Activated CD8-positive, alpha-beta T cell treated with anti-CD3 and anti-CD28 coated beads, Interleukin-2, amount 10 ng/mL, durations not matched to agents 7 days and 5 days (primary cell): ENCODE results near the gene FBXO34. TPM values are rescaled to one million over a fixed set of nuclear protein-coding genes. Genes with fewer than 3 reads are reported as not detected.

Experiments used
- ATAC-seq: fragments of 150-1000 bp; cut with Tn5 transposase; one replicate; pipeline ENCODE4 v1.10.0; 2021; ENCODE audit warnings: moderate library complexity
- CTCF ChIA-PET: fragments of 350-600 bp; sonication (Branson Sonifier 250); formaldehyde crosslinking; loops from one replicate; lab custom pipeline; 2021; ENCODE audit warnings: antibody characterized with exemption; lab: Charles Lee
- POLR2A ChIA-PET: fragments of 350-600 bp; sonication (Branson Sonifier 250); formaldehyde crosslinking; loops from one replicate; lab custom pipeline; 2021; ENCODE audit warnings: antibody characterized with exemption; lab: Charles Lee
- DNase-seq: peaks from one replicate; pipeline ENCODE4 v3.0.0-alpha.2; 2020
- H3K27ac Mint-ChIP-seq: one replicate; pipeline ENCODE4 v1.8.0; 2021; ENCODE audit warnings: mild to moderate bottlenecking, mixed read lengths
- H3K27me3 Mint-ChIP-seq: one replicate; pipeline ENCODE4 v1.8.0; 2021; ENCODE audit warnings: low read depth, mixed read lengths
- H3K36me3 Mint-ChIP-seq: one replicate; pipeline ENCODE4 v1.8.0; 2021; ENCODE audit warnings: low read depth, mixed read lengths
- H3K4me1 Mint-ChIP-seq: one replicate; pipeline ENCODE4 v1.8.0; 2021; ENCODE audit warnings: low read depth, mixed read lengths
- H3K4me3 Mint-ChIP-seq: one replicate; pipeline ENCODE4 v1.8.0; 2021; ENCODE audit warnings: mild to moderate bottlenecking, mixed read lengths
- H3K9me3 Mint-ChIP-seq: one replicate; pipeline ENCODE4 v1.8.0; 2022; ENCODE audit warnings: mixed read lengths; ENCODE audit not compliant: insufficient read depth
- total RNA-seq, 2 experiments: library from RNA; stranded (reverse); gene quantifications; one replicate each; pipeline ENCODE4 v1.2.3, GENCODE V29; 2021

The FBXO34 gene
- total RNA-seq, 2 experiments from 2014 or later, result 17.4 to 18.3 TPM

DNA sequence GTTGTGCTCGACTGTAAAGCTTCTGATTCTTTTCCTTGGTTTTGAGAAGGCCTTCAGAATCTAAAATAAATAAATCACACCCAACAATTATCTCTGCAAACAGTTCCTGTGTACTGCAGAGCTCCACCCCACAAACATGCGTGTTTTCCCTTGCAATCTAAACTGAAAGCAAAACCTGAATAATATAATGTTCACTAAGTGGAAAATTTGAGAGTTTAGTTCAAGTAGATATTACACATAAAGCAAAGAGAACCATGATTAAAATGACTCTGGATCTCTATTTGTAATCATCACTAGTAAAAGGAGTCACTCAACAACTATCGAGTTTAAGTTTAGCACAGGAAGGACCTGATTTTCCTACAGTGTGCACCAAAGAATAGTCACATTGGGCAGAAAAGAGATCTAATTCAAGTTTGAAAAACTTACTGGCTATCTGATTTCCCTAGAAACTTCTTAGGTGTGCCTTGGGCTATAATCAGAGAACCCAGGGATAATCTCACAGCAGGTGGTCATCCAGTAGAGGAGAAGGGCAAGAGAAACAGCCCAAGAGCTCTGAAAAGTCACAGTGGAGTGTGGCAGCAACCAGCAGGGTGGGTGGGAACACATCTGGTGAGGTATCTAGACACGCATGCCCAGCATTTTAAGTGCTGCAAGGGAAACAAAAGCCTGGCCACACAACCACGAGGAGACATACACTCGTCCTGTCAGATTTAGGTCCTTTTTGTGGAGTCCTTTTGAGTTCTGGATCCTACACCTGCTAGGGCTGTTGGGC lies 115.0 kb downstream of the FBXO34 start:
- Mint-ChIP-seq H3K4me3 (no peak overlapping the region), H3K4me1 (peaks cover 12% of the 10 kb centered on the region), H3K27me3 (no peaks in the 10 kb centered on the region), H3K36me3 (peaks cover 10% of the 10 kb centered on the region), H3K27ac (peak overlapping the region; percentile 74), H3K9me3 (no peaks in the 10 kb centered on the region)
- DNase-seq, result no peak
- peak; percentile 51 for ATAC-seq
- ChIA-PET CTCF (interaction anchor here (0.9 to 2.1 kb wide), 7 partner anchors 9 to 116 kb away, joined by 3 to 7 read pairs (median 5); no protein-coding TSS in a partner anchor), POLR2A (interaction anchor here (0.9 kb wide), 1 partner anchor 25 kb away, joined by 4 read pairs; no protein-coding TSS in a partner anchor)

DNA sequence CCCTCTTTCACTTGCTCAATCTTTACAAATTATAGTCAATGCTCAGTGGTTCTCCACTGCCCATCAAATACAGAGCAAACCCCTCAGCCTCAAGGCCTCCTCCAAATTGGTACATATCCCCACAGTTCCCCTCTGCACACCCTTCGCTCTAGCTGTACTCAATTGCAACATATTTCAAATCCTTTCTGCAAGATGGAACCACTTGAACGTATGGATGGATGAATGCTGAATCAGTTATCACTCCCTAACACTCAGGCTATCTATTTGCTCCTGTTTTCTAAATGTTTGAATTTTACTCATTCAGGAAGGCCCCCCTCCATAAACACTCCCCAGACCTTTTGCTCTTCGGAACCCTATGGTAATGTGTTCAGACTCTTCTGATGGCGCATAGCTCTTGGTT lies 115.9 kb downstream of the FBXO34 start:
- H3K27ac Mint-ChIP-seq, result no peak overlapping the region
- CTCF ChIA-PET, result interaction anchor here (1.3 to 1.6 kb wide), 2 partner anchors 59 to 117 kb away, joined by 4 to 6 read pairs; no protein-coding TSS in a partner anchor
- H3K9me3 Mint-ChIP-seq, result no peaks in the 10 kb centered on the region
- peaks cover 12% of the 10 kb centered on the region for H3K4me1 Mint-ChIP-seq
- H3K36me3 Mint-ChIP-seq, result peaks cover 8% of the 10 kb centered on the region
- no peak overlapping the region for H3K4me3 Mint-ChIP-seq
- ATAC-seq (no peak), DNase-seq (no peak)
- no peaks in the 10 kb centered on the region for H3K27me3 Mint-ChIP-seq
- POLR2A ChIA-PET, result no interaction called here

- ChIA-PET CTCF (no interaction called here), POLR2A (no interaction called here)
- ATAC-seq (no peak), DNase-seq (no peak)
- H3K4me1 Mint-ChIP-seq, result peaks cover 12% of the 10 kb centered on the region
- H3K4me3 Mint-ChIP-seq, result no peak overlapping the region
- H3K36me3 Mint-ChIP-seq, result peaks cover 8% of the 10 kb centered on the region
- H3K9me3 Mint-ChIP-seq, result no peaks in the 10 kb centered on the region
- no peak overlapping the region for H3K27ac Mint-ChIP-seq
- no peaks in the 10 kb centered on the region for H3K27me3 Mint-ChIP-seq
Observed at GRCh38 chr14:55388160-55388559, 116.9 kb downstream of the FBXO34 start.

- CTCF ChIA-PET, result interaction anchor here (0.6 to 1.2 kb wide), 2 partner anchors 236 to 338 kb away, joined by 3 read pairs; partner anchors contain the start of gene MAPK1IP1L
- POLR2A ChIA-PET, result interaction anchor here (0.6 kb wide), 1 partner anchor 246 kb away, joined by 5 read pairs; no protein-coding TSS in a partner anchor
- Mint-ChIP-seq H3K4me3 (no peak overlapping the region), H3K27ac (no peak overlapping the region), H3K4me1 (peaks cover 12% of the 10 kb centered on the region), H3K9me3 (no peaks in the 10 kb centered on the region), H3K27me3 (no peaks in the 10 kb centered on the region), H3K36me3 (peaks cover 8% of the 10 kb centered on the region)
- DNase-seq (no peak), ATAC-seq (no peak)
Observed at GRCh38 chr14:55389330-55389729, 118.1 kb downstream of the FBXO34 start.

DNA sequence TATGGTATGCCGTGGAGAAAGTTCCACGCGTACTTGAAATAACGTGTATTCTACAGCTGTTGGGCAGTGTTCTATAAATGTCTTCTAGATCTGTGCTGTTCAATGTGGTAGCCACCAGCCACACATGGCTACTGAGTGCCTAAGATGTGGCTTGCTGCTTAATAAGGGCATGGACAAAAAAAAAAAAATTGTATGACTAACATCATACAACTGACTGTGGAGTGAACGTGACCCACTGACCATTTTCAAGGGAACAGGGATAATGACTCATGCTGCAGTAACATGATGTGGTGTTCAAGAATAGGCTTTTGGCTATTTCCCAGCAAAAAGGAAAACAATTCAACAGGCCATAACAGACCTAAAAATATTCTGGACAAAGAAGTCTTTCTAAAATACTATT lies 127.5 kb downstream of the FBXO34 start:
- Mint-ChIP-seq H3K36me3 (peaks cover 3% of the 10 kb centered on the region), H3K27ac (no peak overlapping the region), H3K27me3 (no peaks in the 10 kb centered on the region), H3K4me1 (peaks cover 6% of the 10 kb centered on the region), H3K4me3 (no peak overlapping the region), H3K9me3 (no peaks in the 10 kb centered on the region)
- POLR2A ChIA-PET, result no interaction called here
- ATAC-seq, result no peak
- DNase-seq, result no peak
- CTCF ChIA-PET, result interaction anchor here (1.2 kb wide), 1 partner anchor 18 kb away, joined by 3 read pairs; no protein-coding TSS in a partner anchor

DNA sequence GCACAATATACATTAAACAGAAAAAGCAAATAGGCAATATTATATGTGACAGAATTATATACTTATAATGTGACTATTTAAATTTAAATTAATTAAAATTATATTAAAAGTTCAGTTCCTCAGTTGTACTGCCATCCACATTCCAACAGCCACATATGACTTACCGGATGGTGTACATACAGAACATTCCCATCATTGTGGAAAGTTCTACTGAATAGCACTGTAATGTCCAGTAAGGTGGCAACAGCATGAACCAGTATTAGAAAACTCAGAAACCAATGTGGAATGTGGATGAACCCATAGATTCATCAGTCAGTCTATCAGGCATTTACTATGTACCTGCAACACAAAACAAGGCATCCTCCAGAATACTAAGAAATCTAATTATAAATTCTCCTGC lies 128.0 kb downstream of the FBXO34 start:
- ChIA-PET POLR2A (no interaction called here), CTCF (no interaction called here)
- no peak for DNase-seq
- Mint-ChIP-seq H3K4me1 (peaks cover 7% of the 10 kb centered on the region), H3K27me3 (no peaks in the 10 kb centered on the region), H3K27ac (no peak overlapping the region), H3K36me3 (peaks cover 3% of the 10 kb centered on the region), H3K9me3 (no peaks in the 10 kb centered on the region), H3K4me3 (no peak overlapping the region)
- ATAC-seq, result no peak

DNA sequence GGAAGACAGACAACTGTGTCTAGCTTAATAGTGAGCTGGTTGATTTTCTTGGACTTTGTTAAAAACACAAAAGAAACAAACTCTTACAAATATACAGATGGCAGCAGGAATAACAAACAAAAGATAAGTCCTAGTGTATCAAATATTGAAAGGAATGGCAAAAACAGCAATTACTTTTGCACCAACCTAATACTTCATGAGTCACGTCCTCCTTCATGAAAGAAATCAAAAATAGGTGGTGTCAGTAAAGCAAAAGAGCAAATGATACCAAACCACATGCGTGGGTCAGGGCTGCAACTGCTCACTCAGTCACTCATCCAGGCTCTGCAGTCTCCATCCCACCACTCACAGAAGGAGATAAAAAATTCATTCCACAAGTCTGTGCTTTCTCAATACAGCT lies 128.6 kb downstream of the FBXO34 start:
- Mint-ChIP-seq H3K27ac (no peak overlapping the region), H3K9me3 (no peaks in the 10 kb centered on the region), H3K27me3 (no peaks in the 10 kb centered on the region), H3K4me1 (peaks cover 9% of the 10 kb centered on the region), H3K4me3 (no peak overlapping the region), H3K36me3 (peaks cover 1% of the 10 kb centered on the region)
- ChIA-PET POLR2A (no interaction called here), CTCF (no interaction called here)
- DNase-seq (no peak), ATAC-seq (no peak)

GRCh38 chr14:55401751-55402150 lies 130.5 kb downstream of the FBXO34 start:
- ChIA-PET POLR2A (no interaction called here), CTCF (no interaction called here)
- DNase-seq (no peak), ATAC-seq (no peak)
- Mint-ChIP-seq H3K4me1 (peaks cover 9% of the 10 kb centered on the region), H3K27ac (no peak overlapping the region), H3K36me3 (no peaks in the 10 kb centered on the region), H3K4me3 (no peak overlapping the region), H3K9me3 (no peaks in the 10 kb centered on the region), H3K27me3 (no peaks in the 10 kb centered on the region)

Other genes with a start within 250 kb of the FBXO34 start
- 10 to 100 TPM; 45.9 to 46.6 TPM for gene WDHD1, start 244.3 kb upstream of the FBXO34 start, total RNA-seq
- gene SOCS4, start 244.2 kb upstream of the FBXO34 start, total RNA-seq, result 10 to 100 TPM; 26.7 to 36.5 TPM
- gene MAPK1IP1L, start 219.8 kb upstream of the FBXO34 start, total RNA-seq, result 100 to 1,000 TPM; 105 to 106 TPM
- gene LGALS3, start 142.2 kb upstream of the FBXO34 start, total RNA-seq, result 10 to 100 TPM; 31.5 to 34.4 TPM
- 100 to 1,000 TPM; 110 to 112 TPM for gene DLGAP5, start 79.8 kb upstream of the FBXO34 start, total RNA-seq
- gene ATG14, start 140.4 kb downstream of the FBXO34 start, total RNA-seq, result 1 to 10 TPM; 4.4 to 4.6 TPM
- gene TBPL2, start 169.2 kb downstream of the FBXO34 start, total RNA-seq, result not detected